GM23338 (cell line): ENCODE measurements around the gene GCK. TPM values are rescaled to one million over a fixed set of nuclear protein-coding genes. Genes with fewer than 3 reads are reported as not detected.

Experiments used
- ATAC-seq: fragments of 200-7000 bp; cut with Tn5 transposase; 3 replicates; pipeline ENCODE4 v1.9.1; 2020
- DNase-seq: peaks from one replicate; pipeline ENCODE4 v3.0.0-alpha.2; 2015; ENCODE audit warnings: low spot score
- H2AFZ ChIP-seq: fragments of 200-600 bp; sonication (generic); 2 replicates; pipeline ENCODE4 v1.8.0; 2016; ENCODE audit warnings: antibody characterized with exemption, mild to moderate bottlenecking, moderate library complexity
- H3F3A ChIP-seq: fragments of 200-600 bp; sonication (generic); replicated peaks from 2 replicates; pipeline ENCODE4 v1.8.0; 2017; ENCODE audit warnings: antibody characterized with exemption, mixed run types, low read depth
- H3K27ac ChIP-seq: fragments of 200-600 bp; sonication (generic); 2 replicates; pipeline ENCODE4 v1.6.1; 2016; ENCODE audit warnings: low read depth
- H3K27me3 ChIP-seq: fragments of 200-600 bp; sonication (generic); 2 replicates; pipeline ENCODE4 v1.8.0; 2016; ENCODE audit warnings: mild to moderate bottlenecking, mixed run types, moderate library complexity; ENCODE audit not compliant: insufficient read depth
- H3K36me3 ChIP-seq: fragments of 200-600 bp; sonication (generic); 2 replicates; pipeline ENCODE4 v1.8.0; 2016; ENCODE audit warnings: mild to moderate bottlenecking; ENCODE audit not compliant: insufficient read depth
- H3K4me1 ChIP-seq: fragments of 200-600 bp; sonication (generic); 2 replicates; pipeline ENCODE4 v1.8.0; 2016; ENCODE audit warnings: mild to moderate bottlenecking, moderate library complexity; ENCODE audit not compliant: insufficient read depth
- H3K4me2 ChIP-seq: fragments of 200-600 bp; sonication (generic); 2 replicates; pipeline ENCODE4 v1.7.1; 2017; ENCODE audit warnings: mixed run types
- H3K4me3 ChIP-seq: fragments of 200-600 bp; sonication (generic); 2 replicates; pipeline ENCODE4 v1.6.1; 2016; ENCODE audit warnings: mixed run types
- H3K79me2 ChIP-seq: fragments of 200-600 bp; sonication (generic); replicated peaks from 2 replicates; pipeline ENCODE4 v1.8.0; 2017; ENCODE audit warnings: mild to moderate bottlenecking; ENCODE audit not compliant: insufficient read depth
- H3K9me2 ChIP-seq: fragments of 200-600 bp; sonication (generic); 2 replicates; pipeline ENCODE4 v1.8.0; 2017; ENCODE audit not compliant: insufficient read depth
- H4K20me1 ChIP-seq: fragments of 200-600 bp; sonication (generic); replicated peaks from 2 replicates; pipeline ENCODE4 v1.8.0; 2017; ENCODE audit warnings: mild to moderate bottlenecking; ENCODE audit not compliant: insufficient read depth
- H3K27ac Mint-ChIP-seq: 2 replicates; pipeline ENCODE4 v1.8.0; 2020; ENCODE audit warnings: inconsistent platforms, mild to moderate bottlenecking, moderate library complexity, mixed read lengths
- H3K27me3 Mint-ChIP-seq: 3 replicates; pipeline ENCODE4 v1.8.0; 2022; ENCODE audit warnings: low read depth, mild to moderate bottlenecking, moderate library complexity, mixed read lengths, inconsistent platforms; ENCODE audit not compliant: insufficient read depth, poor library complexity
- H3K36me3 Mint-ChIP-seq: 3 replicates; pipeline ENCODE4 v1.8.0; 2021; ENCODE audit warnings: low read depth, mild to moderate bottlenecking, inconsistent platforms, moderate library complexity, mixed read lengths
- H3K4me1 Mint-ChIP-seq: 3 replicates; pipeline ENCODE4 v1.8.0; 2020; ENCODE audit warnings: mild to moderate bottlenecking, inconsistent platforms, mixed read lengths
- H3K4me3 Mint-ChIP-seq: 3 replicates; pipeline ENCODE4 v1.8.0; 2021; ENCODE audit warnings: moderate library complexity, mild to moderate bottlenecking, inconsistent platforms, mixed read lengths
- H3K9me3 Mint-ChIP-seq: 3 replicates; pipeline ENCODE4 v1.8.0; 2020; ENCODE audit warnings: moderate library complexity, mild to moderate bottlenecking, inconsistent platforms, mixed read lengths
- CREB1 ChIP-seq: fragments of 250-450 bp; sonication (Bioruptor Pico); IDR thresholded peaks from 2 replicates; pipeline ENCODE4 v1.5.0; 2020; ENCODE audit warnings: low read depth, mild to moderate bottlenecking, moderate library complexity
- CTCF ChIP-seq, 2 experiments: fragments of 200-600 bp in 1 of 2; sonication (generic) in 1 of 2; conservative IDR thresholded peaks; 2 replicates each; pipeline versions ENCODE4 v1.5.1 to v1.6.1; 2016 to 2017; ENCODE audit warnings: antibody characterized with exemption in 2 of 2, low read depth in 2 of 2, mild to moderate bottlenecking in 2 of 2, moderate library complexity in 1 of 2
- EZH2 ChIP-seq: fragments of 200-600 bp; sonication (generic); IDR thresholded peaks from one replicate; pipeline ENCODE4 v1.8.0; 2017; ENCODE audit warnings: antibody characterized with exemption, mild to moderate bottlenecking, low read depth; ENCODE audit not compliant: unreplicated experiment
- EZH2phosphoT487 ChIP-seq: fragments of 200-600 bp; sonication (generic); IDR thresholded peaks from one replicate; pipeline ENCODE4 v1.8.1; 2018; ENCODE audit warnings: antibody characterized with exemption; ENCODE audit not compliant: unreplicated experiment
- NANOG ChIP-seq: IDR thresholded peaks from 2 replicates; pipeline ENCODE4 v1.6.1; 2016; ENCODE audit warnings: antibody characterized with exemption, borderline replicate concordance
- POLR2AphosphoS5 ChIP-seq: IDR thresholded peaks from 2 replicates; pipeline ENCODE4 v1.6.1; 2016; ENCODE audit warnings: antibody characterized with exemption, low read depth
- STAT1 ChIP-seq: IDR thresholded peaks from one replicate; pipeline ENCODE4 v1.6.1; 2016; ENCODE audit warnings: antibody characterized with exemption; ENCODE audit not compliant: unreplicated experiment
- ZNF114 ChIP-seq: fragments of 250-450 bp; sonication (Bioruptor Pico); IDR thresholded peaks from 2 replicates; pipeline ENCODE4 v1.5.0; 2020; ENCODE audit warnings: mild to moderate bottlenecking, moderate library complexity
- ZNF331 ChIP-seq: fragments of 250-450 bp; sonication (Bioruptor Pico); IDR thresholded peaks from 2 replicates; pipeline ENCODE4 v1.5.0; 2020; ENCODE audit warnings: low read depth, mild to moderate bottlenecking, moderate library complexity
- ZNF462 ChIP-seq: fragments of 250-450 bp; sonication (Bioruptor Pico); IDR thresholded peaks from 2 replicates; pipeline ENCODE4 v1.5.0; 2020; ENCODE audit warnings: mild to moderate bottlenecking, moderate library complexity
- polyA plus RNA-seq: library from polyadenylated mRNA; unstranded; fragments of >200 nt; fragmentation: Nextera tagmentation; extraction: Ambion mirVana; gene quantifications from 2 replicates; pipeline ENCODE4 v1.2.1, GENCODE V29; 2016
- total RNA-seq: library from RNA; depleted of rRNA; stranded (reverse); fragments of >200 nt; shearing (Covaris generic); gene quantifications from 2 replicates; pipeline ENCODE4 v1.2.3, GENCODE V29; 2014
- TF ChIP-seq, protein P1 (sequence below): IDR thresholded peaks from 2 replicates; pipeline ENCODE4 v1.6.1; 2016; ENCODE audit warnings: antibody characterized with exemption
- TF ChIP-seq, protein P2 (sequence below): IDR thresholded peaks from one replicate; pipeline ENCODE4 v1.6.1; 2018; ENCODE audit warnings: antibody characterized with exemption; ENCODE audit not compliant: unreplicated experiment

Gene GCK
- total and polyA plus RNA-seq, 2 experiments from 2014 or later, result 6.1 to 7.3 TPM

DNA sequence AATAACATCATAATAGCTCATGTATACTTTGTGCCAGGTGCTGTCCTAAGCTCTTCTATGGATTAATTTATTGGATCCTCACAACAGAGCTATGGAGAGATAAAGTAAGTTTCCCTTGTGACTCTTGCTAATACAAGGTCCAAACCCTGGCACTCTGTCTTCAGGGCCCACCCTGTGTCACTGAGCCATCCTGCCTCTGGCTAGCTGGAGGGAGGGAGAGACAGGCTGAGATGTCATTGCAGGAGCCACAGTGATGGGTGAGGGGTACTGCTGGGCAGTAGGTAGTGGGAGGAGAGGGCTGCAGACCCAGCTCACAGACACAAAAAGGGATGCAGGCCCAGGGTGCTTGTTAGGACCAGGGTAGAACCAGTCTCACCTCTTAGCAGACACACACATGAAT is 16.9 kb downstream of the GCK start:
- Histone ChIP-seq H3F3A (no peaks in the 10 kb centered on the region), H3K27ac (no peak overlapping the region), H4K20me1 (no peaks in the 10 kb centered on the region), H3K27me3 (no peaks in the 10 kb centered on the region), H2AFZ (no peak overlapping the region), H3K36me3 (no peaks in the 10 kb centered on the region), H3K4me1 (no peaks in the 10 kb centered on the region), H3K79me2 (no peaks in the 10 kb centered on the region), H3K9me2 (no peaks in the 10 kb centered on the region; the same call in 1 of the 2 replicates), H3K4me3 (no peak overlapping the region), H3K4me2 (no peak overlapping the region)
- Mint-ChIP-seq H3K27ac (no peak overlapping the region), H3K4me3 (no peak overlapping the region), H3K36me3 (no peaks in the 10 kb centered on the region), H3K4me1 (peaks cover 3% of the 10 kb centered on the region; the same call in 2 of the 3 replicates), H3K27me3 (peaks cover 7% of the 10 kb centered on the region), H3K9me3 (no peaks in the 10 kb centered on the region)
- ATAC-seq (no peak), DNase-seq (no peak)
- no peak for TF ChIP-seq EZH2
- no peak for TF ChIP-seq ZNF331 (CRISPR knock-in tag)
- TF ChIP-seq CTCF (conservative IDR thresholded peaks at IDR 0.05; ENCODE audit: low read depth in 2 of 2), result no peak
- no peak for TF ChIP-seq EZH2phosphoT487
- no peak for TF ChIP-seq ZNF462 (CRISPR knock-in tag)
- TF ChIP-seq ZNF114, result no peak
- TF ChIP-seq NANOG, result no peak
- TF ChIP-seq POLR2AphosphoS5, result no peak
- no peak for TF ChIP-seq CREB1 (CRISPR knock-in tag)
- TF ChIP-seq, protein P1, sequence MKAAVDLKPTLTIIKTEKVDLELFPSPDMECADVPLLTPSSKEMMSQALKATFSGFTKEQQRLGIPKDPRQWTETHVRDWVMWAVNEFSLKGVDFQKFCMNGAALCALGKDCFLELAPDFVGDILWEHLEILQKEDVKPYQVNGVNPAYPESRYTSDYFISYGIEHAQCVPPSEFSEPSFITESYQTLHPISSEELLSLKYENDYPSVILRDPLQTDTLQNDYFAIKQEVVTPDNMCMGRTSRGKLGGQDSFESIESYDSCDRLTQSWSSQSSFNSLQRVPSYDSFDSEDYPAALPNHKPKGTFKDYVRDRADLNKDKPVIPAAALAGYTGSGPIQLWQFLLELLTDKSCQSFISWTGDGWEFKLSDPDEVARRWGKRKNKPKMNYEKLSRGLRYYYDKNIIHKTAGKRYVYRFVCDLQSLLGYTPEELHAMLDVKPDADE, result no peak
- TF ChIP-seq, protein P2, sequence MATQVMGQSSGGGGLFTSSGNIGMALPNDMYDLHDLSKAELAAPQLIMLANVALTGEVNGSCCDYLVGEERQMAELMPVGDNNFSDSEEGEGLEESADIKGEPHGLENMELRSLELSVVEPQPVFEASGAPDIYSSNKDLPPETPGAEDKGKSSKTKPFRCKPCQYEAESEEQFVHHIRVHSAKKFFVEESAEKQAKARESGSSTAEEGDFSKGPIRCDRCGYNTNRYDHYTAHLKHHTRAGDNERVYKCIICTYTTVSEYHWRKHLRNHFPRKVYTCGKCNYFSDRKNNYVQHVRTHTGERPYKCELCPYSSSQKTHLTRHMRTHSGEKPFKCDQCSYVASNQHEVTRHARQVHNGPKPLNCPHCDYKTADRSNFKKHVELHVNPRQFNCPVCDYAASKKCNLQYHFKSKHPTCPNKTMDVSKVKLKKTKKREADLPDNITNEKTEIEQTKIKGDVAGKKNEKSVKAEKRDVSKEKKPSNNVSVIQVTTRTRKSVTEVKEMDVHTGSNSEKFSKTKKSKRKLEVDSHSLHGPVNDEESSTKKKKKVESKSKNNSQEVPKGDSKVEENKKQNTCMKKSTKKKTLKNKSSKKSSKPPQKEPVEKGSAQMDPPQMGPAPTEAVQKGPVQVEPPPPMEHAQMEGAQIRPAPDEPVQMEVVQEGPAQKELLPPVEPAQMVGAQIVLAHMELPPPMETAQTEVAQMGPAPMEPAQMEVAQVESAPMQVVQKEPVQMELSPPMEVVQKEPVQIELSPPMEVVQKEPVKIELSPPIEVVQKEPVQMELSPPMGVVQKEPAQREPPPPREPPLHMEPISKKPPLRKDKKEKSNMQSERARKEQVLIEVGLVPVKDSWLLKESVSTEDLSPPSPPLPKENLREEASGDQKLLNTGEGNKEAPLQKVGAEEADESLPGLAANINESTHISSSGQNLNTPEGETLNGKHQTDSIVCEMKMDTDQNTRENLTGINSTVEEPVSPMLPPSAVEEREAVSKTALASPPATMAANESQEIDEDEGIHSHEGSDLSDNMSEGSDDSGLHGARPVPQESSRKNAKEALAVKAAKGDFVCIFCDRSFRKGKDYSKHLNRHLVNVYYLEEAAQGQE, result no peak
- TF ChIP-seq STAT1, result no peak
